NT2/D1 (cell line): ENCODE results near the gene BMS1.

Experiments used
- YY1 ChIP-seq: IDR thresholded peaks from 2 replicates; pipeline ENCODE4 v1.6.1; 2011; ENCODE audit not compliant: insufficient read length, insufficient read depth
- ZNF274 ChIP-seq: IDR thresholded peaks from 2 replicates; pipeline ENCODE4 v1.6.1; 2011; ENCODE audit warnings: mild to moderate bottlenecking, low read depth, low read length

DNA sequence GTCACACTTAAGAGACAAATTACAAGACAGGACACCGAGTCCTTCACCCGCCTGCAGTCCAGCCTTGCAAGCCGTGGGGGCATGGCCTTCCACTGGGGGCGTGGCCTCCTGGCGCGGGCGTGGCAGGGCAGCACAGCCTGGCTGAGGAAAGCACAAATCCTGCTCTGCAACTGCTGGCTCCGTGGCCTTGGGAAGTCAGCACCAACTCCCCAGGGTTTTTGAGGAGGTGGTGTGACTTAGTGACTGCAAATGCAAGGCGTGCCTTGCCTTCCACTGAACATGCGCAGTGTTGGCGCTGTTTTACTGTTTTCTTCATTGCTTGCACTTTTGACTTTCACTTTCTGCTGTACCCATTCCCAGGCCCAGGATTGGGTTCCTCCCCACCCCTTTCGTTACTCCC is 12.9 kb upstream of the BMS1 start:
- TF ChIP-seq ZNF274, result no peak
- no peak for TF ChIP-seq YY1
